ENCODE data around the gene BBS9.
"Not testable (repeated sequence)": the region's sequence is repeated elsewhere in the genome, so short reads cannot be mapped to it uniquely, and the experiment has no call there.

BBS9 gene

DNA sequence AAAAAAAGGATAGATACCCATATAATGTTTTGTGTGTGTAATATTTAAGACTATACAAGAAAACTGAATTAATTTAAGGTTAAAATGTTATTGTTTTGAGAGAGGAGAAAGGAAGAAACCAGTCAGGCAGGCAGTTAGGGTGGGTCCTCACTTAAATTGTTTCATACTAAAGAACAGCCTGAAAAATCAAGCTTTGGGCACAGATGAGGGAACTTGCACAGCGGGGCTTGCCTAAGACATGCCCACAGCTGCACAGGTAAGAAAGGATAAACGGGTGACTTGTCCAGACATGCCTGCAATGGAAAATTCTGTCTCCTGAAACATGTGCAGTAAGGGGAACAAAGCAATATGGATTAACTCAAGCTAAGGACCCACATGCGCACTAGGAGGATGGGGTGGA is 158.4 kb downstream of the BBS9 start:
- DNase-seq, result no peak

DNA sequence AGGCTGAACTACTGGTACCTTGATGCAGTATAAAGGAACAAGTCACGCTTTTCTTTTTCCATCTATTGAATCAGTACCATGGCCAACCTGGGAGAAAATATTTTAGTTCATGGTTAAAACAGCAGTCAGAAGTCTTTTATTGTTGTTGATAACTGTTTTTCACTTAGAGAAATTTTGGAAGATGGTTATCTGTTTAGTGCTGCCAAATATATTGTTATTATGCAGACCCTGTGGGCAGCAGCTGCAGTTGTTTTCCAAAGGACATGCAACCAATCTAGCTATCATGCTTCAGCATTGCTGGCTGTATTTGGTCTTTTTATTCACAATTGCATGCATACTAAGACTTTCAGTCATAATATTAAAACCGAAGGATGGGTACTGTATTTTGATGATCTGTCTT is 169.5 kb downstream of the BBS9 start:
- no peak for DNase-seq

DNA sequence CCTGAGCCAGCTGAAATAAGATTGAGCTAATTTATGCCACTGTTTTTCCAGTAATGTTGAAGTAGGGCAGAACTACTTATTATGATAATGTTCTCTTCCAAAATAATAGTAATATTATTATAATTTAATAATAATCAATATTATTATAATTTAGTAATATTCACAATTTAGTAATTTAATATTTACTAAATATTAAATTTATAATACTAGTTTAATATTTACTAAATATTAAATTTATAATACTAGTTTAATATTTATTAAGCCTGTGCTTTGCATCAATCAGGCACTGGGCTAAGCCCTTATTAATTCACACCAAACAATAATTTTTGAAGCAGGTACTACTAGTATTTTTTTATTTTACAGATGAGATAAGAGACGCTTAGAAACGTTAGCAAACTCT is 170.1 kb downstream of the BBS9 start:
- no peak for DNase-seq

DNA sequence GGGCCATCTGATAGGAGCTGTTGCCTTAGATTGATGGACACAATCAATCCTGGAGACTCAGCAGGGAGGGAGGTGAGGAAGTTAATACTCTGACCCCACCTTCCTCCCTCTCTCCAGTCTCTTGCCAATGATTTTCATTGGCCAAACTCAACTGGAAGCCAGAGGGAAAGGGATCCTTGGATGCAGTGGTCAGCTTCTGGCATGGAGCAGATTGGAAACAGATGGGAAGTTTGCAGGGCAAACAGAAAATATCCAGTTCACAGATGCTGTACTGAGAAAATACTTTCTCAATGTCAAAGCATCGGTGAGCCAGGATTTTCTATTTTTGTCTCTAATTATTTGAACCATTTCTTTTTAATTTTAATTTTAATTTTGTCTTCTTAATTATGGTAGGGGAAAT is 170.8 kb downstream of the BBS9 start:
- no peak for DNase-seq

DNA sequence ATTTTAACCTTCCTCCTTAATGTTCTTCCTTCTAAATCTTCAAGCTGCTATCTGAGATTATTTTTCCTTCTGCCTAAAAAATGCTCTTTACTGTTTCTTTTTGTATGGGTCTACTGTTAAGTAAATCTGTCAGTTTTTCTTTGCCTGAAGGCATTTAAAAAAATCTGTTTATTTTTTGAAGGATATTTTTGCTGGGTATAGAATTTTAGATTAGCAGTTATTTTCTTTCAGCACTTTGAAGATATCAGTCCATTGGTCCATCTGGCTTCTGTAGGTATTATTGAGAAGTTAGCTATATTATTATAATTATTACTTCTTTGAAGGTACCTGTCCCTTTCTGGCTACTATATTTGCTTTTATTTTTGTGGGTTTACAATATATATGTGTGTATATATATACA is 171.4 kb downstream of the BBS9 start:
- no peak for DNase-seq

DNA sequence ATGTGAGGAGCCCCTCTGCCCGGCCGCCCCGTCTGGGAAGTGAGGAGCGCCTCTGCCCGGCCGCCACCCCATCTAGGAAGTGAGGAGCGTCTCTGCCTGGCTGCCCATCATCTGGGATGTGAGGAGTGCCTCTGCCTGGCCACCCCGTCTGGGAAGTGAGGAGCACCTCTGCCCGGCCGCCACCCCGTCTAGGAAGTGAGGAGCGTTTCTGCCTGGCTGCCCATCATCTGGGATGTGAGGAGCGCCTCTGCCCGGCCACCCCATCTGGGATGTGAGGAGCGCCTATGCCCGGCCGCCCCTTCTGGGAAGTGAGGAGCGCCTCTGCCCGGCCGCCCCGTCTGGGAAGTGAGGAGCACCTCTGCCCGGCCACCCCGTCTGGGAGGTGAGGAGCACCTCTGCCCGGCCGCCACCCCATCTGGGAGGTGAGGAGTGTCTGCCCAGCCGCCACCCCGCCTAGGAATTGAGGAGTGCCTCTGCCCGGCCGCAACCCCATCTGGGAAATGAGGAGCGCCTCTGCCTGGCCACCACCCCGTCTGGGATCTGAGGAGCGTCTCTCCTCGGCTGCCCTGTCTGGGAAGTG is 174.7 kb downstream of the BBS9 start:
- not testable (repeated sequence) for DNase-seq

DNA sequence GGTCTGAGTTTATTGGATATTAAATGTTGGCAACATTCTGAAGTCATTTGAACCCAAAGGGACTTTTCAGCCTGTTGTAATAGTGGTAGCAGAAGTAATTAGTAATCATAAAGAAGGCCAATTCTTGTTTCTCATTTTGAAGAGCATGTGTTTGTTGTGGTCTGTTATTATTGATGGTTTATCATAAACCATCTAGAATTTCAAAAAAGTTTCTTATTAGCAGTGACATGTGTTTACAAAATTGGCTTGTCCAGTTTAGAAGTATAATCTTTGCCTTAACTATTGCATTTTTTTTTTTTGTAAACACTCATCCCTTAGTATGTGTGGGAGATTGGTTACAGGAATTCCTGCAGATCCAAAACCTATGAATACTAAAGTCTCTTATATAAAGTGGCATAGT is 177.8 kb downstream of the BBS9 start:
- DNase-seq, result no peak

DNA sequence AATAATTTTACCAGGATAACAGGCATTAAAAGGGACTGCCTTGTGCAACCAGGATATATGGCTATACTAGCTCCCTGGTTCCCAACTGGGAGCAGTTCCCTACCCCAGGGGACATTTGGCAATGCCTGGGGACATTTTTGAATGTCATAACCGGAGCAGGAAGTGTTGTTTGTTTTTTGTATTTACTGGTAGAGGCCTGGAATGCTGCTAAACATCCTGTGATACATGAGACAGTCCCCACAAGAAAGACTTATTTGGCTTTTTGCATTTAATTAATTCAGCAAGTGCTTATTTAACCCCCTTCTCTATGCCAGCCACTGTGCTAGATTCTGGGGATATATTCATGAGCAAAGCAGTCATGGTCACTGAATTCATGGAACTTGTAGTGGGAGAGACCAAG is 181.2 kb downstream of the BBS9 start:
- no peak for DNase-seq

DNA sequence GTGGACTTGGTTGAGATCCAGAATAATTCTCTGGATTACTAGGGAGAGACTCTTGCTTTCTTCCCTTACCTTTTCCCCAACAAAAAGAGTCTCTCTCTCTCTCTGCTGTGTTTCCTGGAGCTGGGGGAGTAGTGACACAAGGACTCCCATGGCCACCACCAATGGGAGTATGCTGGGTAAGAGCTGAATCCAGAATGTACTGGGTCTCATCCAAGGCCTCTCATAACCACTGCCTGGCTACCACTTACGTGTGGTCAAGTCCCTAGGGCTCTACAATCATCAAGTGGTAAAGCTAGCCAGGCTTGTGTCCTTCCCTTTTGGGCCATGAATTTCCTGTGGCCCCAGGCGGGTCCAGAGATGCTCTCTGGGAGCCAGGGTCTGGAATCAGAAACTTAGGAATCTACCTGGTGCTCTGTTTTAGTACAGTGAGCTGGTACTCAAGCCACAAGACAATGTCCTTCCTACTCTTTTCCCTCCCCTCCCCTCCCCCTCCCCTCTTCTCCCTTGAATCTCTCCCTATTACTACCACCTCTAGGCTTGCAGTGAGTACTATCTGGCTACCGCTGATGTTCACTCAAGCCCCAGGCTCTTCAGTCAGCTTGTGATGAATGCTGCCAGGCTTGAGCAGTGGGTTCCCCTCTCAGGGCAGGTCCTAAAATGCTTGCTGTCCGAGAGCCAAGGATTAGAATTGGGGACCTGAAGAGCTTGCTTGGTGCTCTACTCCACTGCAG is 196.6 kb downstream of the BBS9 start:
- no peak for DNase-seq

DNA sequence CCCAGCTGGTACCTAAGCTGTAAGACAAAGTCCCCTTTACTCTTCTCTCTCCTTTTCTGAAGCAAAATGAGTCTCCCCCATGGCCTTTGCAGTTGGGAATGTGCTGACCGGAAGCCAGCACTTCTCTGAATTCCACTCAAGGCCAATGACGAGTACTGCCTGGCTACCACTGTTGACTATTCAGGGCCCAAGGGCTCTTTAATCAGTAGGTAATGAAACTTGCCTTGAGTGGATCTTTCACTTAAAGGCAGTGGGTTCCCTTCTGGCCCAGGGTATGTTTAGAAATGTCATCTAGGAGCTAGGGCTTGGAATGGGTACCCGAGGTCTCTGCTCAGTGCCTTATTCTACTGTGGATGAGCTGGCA is 197.1 kb downstream of the BBS9 start:
- no peak for DNase-seq

DNA sequence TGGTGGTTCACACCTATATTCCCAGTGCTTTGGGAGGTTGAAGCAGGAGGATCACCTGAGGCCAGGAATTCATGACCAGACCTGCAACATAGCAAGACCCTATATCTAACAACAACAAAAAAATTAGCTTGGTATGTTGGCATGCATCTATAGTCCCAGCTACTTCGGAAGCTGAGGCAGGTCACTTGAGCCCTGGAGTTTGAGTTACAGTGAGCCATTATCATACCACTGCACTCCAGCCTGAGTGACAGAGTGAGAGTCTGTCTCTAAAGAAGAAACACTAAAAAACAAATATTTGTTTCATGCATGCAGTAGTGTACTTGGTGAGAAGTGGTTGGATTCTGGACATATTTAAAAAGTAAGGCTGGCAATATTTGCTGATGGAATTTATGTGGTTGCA is 198.1 kb downstream of the BBS9 start:
- DNase-seq, result no peak

DNA sequence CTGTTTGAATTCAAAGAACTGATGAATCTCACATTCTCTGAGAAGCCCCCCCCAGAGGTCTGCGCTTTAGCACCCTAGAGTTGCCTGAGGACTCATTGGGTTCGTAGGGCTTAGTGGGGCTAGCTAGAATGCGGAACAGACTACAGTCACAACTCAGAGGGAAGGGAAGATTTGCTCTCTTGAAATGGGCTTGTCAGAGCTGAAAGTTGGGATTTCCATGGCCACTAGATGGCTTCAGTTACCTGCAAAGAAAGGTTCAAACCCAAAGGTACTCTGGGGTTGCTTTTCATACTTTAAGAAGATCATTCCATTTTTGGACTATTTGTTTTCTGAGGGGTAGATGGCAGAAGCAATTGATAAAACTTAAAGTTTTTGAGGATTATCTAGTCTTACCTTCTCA is 205.0 kb downstream of the BBS9 start:
- peak; percentile 4 to 18 for DNase-seq

DNA sequence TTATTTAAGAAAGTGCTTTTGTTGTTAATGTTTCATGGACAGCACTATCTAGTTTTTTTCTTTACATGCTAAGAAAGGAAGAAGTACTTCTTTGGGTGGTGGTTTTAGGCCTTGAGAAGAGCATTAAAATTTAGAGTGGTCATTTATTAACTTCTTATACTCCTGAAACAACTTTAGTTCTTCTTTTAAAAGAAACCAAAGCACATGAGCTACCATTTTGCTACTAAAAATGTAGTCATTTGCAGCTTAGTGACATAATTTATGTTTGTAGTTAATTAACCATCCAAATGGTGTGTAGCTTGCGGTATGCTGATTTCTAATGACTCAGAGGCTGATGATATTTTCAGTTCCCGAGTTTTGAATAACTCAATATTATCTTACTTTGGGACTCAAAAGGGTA is 207.5 kb downstream of the BBS9 start:
- DNase-seq, result no peak

DNA sequence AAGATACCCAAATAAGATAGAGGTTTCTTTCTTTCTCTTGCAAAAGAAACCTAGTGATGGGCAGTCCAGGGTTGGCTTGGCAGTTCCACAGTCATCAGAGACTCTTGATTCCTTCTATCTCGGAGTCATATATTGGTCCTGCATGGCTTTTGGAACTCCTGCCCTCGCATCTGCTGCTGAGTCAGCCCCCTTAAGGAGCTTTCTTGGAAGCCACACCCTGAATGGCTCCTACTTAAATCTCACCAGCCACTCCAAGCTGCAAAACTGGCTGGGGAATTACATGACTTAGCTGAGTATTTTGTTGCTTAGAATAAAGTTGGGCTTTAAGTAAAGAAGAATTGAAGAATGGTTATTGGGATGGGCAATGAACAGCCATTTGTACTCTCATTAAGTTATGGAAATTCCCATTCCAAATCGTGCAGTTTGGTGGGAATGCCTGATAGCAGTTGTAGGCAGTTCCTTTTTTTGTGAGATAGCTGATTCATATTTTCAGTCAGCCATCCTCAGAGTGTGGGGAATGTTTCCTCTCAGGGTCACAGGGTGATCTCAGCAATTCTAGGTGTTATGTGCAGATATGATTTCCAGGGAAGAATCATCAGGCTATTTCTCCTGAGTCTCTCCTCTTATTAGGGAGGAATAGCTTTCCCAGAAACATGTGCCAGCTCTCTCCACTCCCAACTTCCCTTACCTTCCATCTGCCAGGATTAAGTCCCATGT is 209.9 kb downstream of the BBS9 start:
- DNase-seq, result no peak

DNA sequence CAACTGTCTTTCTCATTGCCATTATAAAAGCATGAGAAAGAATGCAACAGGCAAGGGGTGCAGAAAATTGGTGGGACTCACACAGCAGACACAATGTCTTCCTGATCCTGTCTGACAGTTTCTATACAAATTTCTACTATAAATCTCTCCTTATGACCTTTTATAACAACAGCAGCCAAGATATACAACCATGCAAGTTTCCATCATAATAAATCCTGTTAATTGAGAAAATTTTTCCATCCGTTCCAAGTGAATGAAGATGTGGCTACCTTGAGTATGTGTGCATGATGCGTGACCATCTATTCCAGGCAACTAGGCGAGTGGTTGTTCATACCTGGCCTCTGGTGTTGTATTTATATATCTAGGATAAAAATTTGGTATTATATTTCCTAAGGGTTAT is 216.7 kb downstream of the BBS9 start:
- no peak for DNase-seq

DNA sequence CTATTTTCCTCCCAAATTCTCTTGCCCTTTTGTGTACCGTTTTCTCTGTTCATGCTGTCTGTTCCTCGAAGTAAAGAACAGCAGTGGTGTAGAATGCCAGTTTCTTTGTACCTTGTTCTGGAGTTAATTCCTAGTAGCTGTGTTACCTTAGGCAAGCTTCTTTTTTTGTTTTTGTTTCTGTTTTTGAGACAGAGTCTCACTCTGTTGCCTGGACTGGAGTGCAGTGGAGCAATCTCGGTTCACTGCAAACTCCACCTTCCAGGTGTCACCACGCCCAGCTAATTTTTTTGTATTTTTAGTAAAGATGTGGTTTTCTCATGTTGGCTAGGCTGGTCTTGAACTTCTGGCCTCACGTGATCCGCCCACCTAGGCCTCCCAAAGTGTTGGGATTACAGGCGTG is 221.2 kb downstream of the BBS9 start:
- no peak for DNase-seq

DNA sequence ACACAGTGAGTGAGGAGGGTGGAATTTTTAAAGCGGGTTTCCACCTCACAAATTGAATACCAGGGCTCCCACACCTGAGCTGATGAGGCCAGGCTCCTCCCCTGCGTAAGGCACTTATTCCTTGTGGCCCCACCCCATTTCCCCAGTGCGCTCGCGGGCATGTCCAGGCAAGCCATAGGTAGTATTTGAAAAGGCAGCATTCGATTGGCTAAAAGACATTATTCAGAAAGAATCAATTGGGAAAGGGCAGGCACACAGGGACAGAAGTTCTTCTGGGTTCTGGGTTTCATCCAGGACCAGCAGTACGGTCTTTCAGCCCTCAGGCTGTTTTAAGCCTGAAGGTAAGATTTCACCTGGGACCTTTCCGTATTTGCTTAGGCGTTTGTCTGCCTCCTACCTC is 222.3 kb downstream of the BBS9 start:
- DNase-seq, result no peak

DNA sequence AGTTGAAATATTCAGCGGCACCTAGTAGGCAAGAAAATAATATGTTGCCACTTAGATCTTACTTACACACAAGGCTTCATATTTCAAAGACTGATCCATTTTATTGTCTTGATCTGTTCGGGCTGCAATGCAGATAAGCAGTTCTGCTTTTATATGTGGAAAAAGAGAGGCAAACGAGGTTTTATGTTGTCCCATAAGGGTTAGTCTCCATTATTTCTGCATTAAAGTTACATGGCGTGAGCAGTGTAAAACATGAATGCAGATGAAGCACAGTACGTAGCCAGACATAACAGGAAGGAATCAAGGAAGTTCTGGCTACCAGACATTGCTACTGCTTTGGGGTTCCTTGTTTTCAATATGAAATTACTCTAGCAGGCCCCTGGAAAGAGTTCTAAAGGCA is 224.8 kb downstream of the BBS9 start:
- DNase-seq, result no peak

DNA sequence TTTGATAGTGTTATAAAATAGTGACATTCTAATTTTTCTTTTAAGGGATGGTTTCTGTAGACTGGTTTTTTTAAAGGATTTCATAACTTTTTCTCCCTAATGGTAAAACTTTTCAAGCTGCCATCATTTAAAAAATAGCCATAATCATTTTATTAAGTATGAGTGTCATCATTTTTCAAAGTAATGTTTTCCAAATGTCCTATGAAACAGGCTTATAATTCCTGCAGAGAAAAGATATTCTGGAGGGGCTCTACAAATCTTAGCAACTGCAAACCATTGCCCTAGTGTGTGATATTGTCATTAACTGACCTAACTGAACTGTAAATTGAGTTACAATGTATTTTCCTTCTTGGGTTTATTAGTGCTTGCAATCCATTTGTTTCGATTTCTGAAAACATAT is 226.0 kb downstream of the BBS9 start:
- DNase-seq, result no peak

DNA sequence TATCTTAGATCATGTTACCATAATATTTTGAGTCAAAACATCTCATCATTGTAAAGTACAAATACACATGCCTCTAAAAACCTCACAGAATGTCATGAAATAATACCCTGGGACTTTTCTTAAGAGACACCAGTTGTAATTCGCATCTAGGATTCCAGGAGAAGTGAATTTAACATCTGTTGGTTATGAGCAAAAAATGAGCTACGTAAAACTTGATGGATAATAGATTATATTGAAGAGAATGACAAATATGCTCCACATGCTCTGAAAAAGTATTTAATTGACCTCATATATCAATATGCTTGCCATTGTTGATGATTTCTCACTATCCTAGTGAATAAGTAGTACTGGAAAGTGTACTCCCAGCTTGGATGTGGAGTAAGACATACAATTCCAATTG is 227.0 kb downstream of the BBS9 start:
- DNase-seq, result no peak

DNA sequence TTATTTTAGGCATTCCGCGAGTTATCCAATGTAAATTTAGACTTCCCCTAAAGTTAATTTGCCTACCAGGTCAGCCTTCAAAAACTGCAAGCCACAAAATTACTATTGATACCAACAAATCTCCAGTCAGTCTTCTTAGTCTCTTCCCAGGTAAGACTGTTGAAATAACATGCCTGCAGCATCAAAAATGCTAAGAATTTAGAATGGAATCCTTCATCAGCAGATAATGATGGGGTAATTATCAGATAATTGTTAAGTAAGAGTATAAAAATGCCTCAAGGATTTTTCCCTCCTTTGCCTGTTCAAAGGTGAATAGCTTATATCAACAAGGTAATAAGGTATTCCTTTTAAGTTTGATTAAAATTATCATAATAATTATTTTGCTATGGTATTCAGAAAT is 228.5 kb downstream of the BBS9 start:
- no peak for DNase-seq

DNA sequence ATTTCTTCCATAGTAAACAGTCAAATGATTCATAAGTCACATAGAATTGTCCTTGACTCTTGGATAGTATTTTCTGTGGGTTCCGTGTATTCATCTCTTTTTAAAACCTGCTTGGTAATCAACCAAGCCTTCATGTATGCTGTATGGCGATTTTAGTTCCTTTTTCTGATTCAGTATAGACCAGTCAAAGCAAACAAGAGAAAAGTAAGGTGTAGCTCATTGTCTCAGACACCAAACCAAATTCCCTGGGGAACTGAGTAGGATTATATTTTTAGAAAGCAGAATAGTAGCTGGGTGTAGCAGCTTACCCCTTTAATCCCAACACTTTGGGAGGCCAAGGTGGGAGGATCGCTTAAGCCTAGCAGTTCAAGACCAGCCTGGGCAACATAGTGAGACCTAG is 240.5 kb downstream of the BBS9 start:
- no peak for DNase-seq

DNA sequence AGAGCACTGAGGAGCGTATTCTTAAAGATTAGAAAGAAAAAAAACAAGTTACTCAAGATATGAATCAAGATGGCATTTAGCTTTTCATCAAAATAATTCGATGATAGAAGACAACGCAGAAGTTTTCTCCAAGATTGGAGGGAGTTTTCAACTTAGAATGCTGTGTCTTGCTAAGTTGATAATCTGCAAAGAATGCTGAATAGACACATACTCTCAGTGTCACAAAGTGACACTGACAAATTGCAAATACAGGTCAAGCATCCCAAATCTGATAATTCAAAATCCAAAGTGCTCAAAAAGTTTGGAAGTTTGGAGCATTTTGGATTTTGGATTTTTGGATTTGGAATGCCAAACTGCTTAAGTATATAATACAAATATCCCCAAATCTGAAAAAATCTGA is 243.8 kb downstream of the BBS9 start:
- no peak for DNase-seq

DNA sequence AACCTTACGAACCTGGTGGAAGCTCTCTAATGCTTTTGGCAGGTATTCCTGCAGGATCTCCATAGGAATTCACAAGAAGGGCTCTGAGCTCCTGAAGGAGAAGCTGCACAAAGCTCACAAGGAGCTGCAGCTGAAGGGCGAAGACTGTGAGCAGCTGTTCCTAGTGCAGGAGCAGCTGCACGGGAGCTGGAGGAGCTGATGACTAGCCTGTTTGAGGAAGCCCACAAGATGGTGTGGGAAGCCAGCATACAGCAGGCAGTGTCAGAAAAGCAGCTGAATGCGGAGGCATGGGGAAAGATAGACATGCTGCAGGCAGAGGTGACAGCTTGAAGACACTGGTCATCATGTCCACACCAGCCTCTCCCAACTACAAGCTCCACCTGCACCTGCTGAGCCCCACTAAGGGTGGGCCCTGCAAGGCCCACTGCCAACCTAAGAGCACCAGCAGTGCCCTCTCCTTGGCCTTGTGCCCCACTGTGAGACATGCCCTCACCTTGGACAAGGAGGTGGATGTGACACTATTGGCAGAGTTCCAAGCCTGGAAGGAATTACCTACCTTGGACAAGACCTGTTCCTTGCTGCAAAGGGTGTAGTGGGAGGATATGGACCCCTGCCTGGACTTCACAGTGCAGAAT is 250.6 kb downstream of the BBS9 start:
- DNase-seq, result no peak

Measured in NCI-H1930 (cell line).